Measurements from ENCODE around the gene SFT2D3.

DNA sequence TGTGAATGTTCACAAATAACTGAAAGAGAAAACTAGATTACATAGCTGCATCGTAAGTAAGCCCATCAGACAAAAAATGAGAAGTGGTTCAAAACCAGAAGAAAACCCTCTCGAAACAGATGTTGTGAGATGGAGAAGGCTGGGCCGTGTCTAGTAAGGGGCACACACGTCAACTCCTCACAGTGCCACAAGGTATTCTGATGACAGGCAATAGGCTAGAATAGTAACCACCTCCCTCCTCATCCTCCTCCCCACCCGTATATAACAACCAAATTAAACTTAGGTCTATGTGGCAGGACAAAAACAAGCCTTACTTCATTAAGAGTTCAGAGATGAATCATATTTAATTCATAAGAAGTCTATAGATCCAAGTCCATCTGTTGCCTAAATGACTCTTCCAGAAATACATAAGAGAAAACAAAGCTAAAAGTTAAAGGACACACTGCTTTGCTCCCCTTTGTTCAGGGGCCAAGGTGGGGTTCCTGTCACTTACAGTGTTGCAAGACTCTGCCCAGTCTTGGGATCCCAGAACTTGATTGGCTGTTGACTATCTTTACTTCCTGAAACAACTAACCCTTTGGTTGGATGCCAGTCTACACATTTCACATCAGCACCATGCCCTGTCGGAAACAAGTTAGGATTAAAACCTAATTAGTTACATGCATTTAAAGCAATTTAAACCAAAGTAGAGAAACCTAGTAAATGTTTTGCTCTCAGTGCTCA, 25.0 kb downstream of the SFT2D3 start:
- TF ChIP-seq CTCF (IDR thresholded peaks at IDR 0.05; ENCODE audit: control extremely low read depth in 1 of 3, insufficient read depth in 1 of 3, low read depth in 1 of 3, low read length in 3 of 3), result no peak
- no peak for TF ChIP-seq POLR2A (IDR thresholded peaks at IDR 0.05; ENCODE audit: control extremely low read depth in 1 of 2, low read depth in 2 of 2, low read length in 2 of 2)
- TF ChIP-seq RAD21 (IDR thresholded peaks at IDR 0.05 in 1 of 2, conservative IDR thresholded peaks at IDR 0.05 in 1 of 2; ENCODE audit: low read depth in 2 of 2, low read length in 2 of 2), result no peak
- TF ChIP-seq GABPA (IDR thresholded peaks at IDR 0.05; ENCODE audit: borderline replicate concordance, insufficient read depth, low read length), result no peak

Data from H1 (cell line).